ENCODE measurements around the gene C4B.
"Not testable (repeated sequence)": the region's sequence is repeated elsewhere in the genome, so short reads cannot be mapped to it uniquely, and the experiment has no call there.

GRCh38 chr6:32003301-32003700 is 11.3 kb upstream of the C4B start:
- not testable (repeated sequence) for TF ChIP-seq KLF16 (tag by site-specific recombination; IDR thresholded peaks at IDR 0.05); ZNF660 (tag by site-specific recombination; IDR thresholded peaks at IDR 0.05); ZNF324 (tag by site-specific recombination; IDR thresholded peaks at IDR 0.05); ZNF26 (tag by site-specific recombination; IDR thresholded peaks at IDR 0.05); OSR2 (tag by site-specific recombination; IDR thresholded peaks at IDR 0.05); PATZ1 (tag by site-specific recombination; IDR thresholded peaks at IDR 0.05); CTCF (tag by site-specific recombination; IDR thresholded peaks at IDR 0.05); ZNF10 (tag by site-specific recombination; IDR thresholded peaks at IDR 0.05); ZBTB49 (tag by site-specific recombination; IDR thresholded peaks at IDR 0.05; ENCODE audit: low read depth)
- TF ChIP-seq, protein P1, sequence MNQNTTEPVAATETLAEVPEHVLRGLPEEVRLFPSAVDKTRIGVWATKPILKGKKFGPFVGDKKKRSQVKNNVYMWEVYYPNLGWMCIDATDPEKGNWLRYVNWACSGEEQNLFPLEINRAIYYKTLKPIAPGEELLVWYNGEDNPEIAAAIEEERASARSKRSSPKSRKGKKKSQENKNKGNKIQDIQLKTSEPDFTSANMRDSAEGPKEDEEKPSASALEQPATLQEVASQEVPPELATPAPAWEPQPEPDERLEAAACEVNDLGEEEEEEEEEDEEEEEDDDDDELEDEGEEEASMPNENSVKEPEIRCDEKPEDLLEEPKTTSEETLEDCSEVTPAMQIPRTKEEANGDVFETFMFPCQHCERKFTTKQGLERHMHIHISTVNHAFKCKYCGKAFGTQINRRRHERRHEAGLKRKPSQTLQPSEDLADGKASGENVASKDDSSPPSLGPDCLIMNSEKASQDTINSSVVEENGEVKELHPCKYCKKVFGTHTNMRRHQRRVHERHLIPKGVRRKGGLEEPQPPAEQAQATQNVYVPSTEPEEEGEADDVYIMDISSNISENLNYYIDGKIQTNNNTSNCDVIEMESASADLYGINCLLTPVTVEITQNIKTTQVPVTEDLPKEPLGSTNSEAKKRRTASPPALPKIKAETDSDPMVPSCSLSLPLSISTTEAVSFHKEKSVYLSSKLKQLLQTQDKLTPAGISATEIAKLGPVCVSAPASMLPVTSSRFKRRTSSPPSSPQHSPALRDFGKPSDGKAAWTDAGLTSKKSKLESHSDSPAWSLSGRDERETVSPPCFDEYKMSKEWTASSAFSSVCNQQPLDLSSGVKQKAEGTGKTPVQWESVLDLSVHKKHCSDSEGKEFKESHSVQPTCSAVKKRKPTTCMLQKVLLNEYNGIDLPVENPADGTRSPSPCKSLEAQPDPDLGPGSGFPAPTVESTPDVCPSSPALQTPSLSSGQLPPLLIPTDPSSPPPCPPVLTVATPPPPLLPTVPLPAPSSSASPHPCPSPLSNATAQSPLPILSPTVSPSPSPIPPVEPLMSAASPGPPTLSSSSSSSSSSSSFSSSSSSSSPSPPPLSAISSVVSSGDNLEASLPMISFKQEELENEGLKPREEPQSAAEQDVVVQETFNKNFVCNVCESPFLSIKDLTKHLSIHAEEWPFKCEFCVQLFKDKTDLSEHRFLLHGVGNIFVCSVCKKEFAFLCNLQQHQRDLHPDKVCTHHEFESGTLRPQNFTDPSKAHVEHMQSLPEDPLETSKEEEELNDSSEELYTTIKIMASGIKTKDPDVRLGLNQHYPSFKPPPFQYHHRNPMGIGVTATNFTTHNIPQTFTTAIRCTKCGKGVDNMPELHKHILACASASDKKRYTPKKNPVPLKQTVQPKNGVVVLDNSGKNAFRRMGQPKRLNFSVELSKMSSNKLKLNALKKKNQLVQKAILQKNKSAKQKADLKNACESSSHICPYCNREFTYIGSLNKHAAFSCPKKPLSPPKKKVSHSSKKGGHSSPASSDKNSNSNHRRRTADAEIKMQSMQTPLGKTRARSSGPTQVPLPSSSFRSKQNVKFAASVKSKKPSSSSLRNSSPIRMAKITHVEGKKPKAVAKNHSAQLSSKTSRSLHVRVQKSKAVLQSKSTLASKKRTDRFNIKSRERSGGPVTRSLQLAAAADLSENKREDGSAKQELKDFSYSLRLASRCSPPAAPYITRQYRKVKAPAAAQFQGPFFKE (tag by site-specific recombination; IDR thresholded peaks at IDR 0.05; ENCODE audit: borderline replicate concordance), result not testable (repeated sequence)
